ENCODE measurements around the gene TTN.

GRCh38 chr2:178855151-178855550 lies 47.9 kb upstream of the TTN start:
- no peak for TF ChIP-seq CTCF (IDR thresholded peaks at IDR 0.05; ENCODE audit: low read length)
- no peak for TF ChIP-seq EZH2 (optimal IDR thresholded peaks at IDR 0.05; ENCODE audit: low read depth, low read length)
- TF ChIP-seq EZH2phosphoT487 (IDR thresholded peaks at IDR 0.05; ENCODE audit: low read length) = no peak
